ENCODE measurements around the gene PLEKHB2.
"Not testable (repeated sequence)": the region's sequence is repeated elsewhere in the genome, so short reads cannot be mapped to it uniquely, and the experiment has no call there.

DNA sequence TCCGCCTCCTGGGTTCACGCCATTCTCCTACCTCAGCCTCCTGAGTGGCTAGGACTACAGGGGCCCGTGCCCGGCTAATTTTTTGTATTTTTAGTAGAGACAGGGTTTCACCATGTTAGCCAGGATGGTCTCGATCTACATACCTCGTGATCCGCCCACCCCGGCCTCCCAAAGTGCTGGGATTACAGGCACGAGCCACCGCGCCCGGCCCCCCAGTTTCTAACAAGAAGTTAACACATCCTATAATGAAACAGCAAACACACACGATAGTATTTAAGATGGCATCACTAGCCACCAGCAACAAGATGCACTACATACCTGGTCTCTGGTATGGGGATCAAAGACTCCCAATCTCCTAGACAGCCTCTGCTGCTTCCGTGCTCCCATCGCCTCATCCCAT lies 29.6 kb upstream of the PLEKHB2 start:
- not testable (repeated sequence) for TF ChIP-seq POLR2AphosphoS5 (IDR thresholded peaks at IDR 0.05; ENCODE audit: borderline replicate concordance, low read depth, low read length); EZH2 (IDR thresholded peaks at IDR 0.05); FOXP2 (optimal IDR thresholded peaks at IDR 0.05; ENCODE audit: control extremely low read depth, extremely low read length, insufficient read depth)
